HCT116 (cell line): Measurements from ENCODE around the gene ADGRF4. TPM values are rescaled to one million over a fixed set of nuclear protein-coding genes. Genes with fewer than 3 reads are reported as not detected.
A peak's percentile ranks its signal among the peaks of the same experiment; 100 is the strongest.

Source experiments
- ATAC-seq: fragments of 200-7000 bp; cut with Tn5 transposase; 2 replicates; pipeline ENCODE4 v1.9.1; 2020; ENCODE audit warnings: mild to moderate bottlenecking, moderate library complexity
- BruUV-seq: library from RNA; stranded (reverse); fragments of 400-500 nt; replicated peaks from 2 replicates; lab custom pipeline; 2021; lab: Mats Ljungman, UMichigan
- CTCF ChIA-PET: fragments of 300-600 bp; sonication (Branson Sonifier 250); formaldehyde crosslinking; loops from one replicate; lab custom pipeline; 2021; ENCODE audit warnings: antibody characterized with exemption; lab: Charles Lee
- POLR2A ChIA-PET: fragments of 300-600, 350-600 bp; sonication (Branson Sonifier 250); formaldehyde crosslinking; loops from one replicate; lab custom pipeline; 2021; ENCODE audit warnings: antibody characterized with exemption; lab: Charles Lee
- RAD21 ChIA-PET, 2 experiments: fragments of 300-600 bp; sonication (Branson Sonifier 250); formaldehyde crosslinking; loops; one replicate each; lab custom pipeline; 2023; ENCODE audit warnings: low total read pairs in 2 of 2; ENCODE audit not compliant: uncharacterized antibody in 2 of 2, unreplicated experiment in 2 of 2, low non-redundant PET in 1 of 2; lab: Charles Lee
- DNase-seq: peaks from one replicate; pipeline ENCODE4 v3.0.0-alpha.2; 2010; ENCODE audit warnings: low read depth, low spot score
- H2AFZ ChIP-seq: fragments of 200-600 bp; shearing (Covaris generic), sonication (generic); 2 replicates; pipeline ENCODE4 v1.6.1; 2017; ENCODE audit warnings: low read depth, mixed run types, mixed read lengths, antibody characterized with exemption, low read length; ENCODE audit not compliant: poor library complexity, severe bottlenecking
- H3K27ac ChIP-seq: 2 replicates; pipeline ENCODE4 v1.5.1; 2012; ENCODE audit warnings: low read depth, low read length
- H3K27me3 ChIP-seq: fragments of 200-600 bp; sonication (generic); 2 replicates; pipeline ENCODE4 v1.6.1; 2016; ENCODE audit warnings: mixed run types, low read length, mixed read lengths; ENCODE audit not compliant: insufficient read depth
- H3K36me3 ChIP-seq, 2 experiments: fragments of 200-500 bp in 1 of 2; fragments of 200-600 bp in 1 of 2; sonication (Bioruptor generic) in 1 of 2; sonication (generic) in 1 of 2; 2 replicates each; pipeline versions ENCODE4 v1.5.1 to v1.6.1; 2014 to 2016; ENCODE audit warnings: low read length in 2 of 2, inconsistent platforms in 1 of 2, mixed read lengths in 1 of 2, mixed run types in 1 of 2; ENCODE audit not compliant: insufficient read depth in 2 of 2, control insufficient read depth in 1 of 2
- H3K4me1 ChIP-seq, 2 experiments: fragments of 200-600 bp in 1 of 2; sonication (generic) in 1 of 2; 2 replicates each; pipeline versions ENCODE4 v1.5.1 to v1.6.1; 2012 to 2017; ENCODE audit warnings: low read length in 2 of 2, inconsistent platforms in 1 of 2, mild to moderate bottlenecking in 1 of 2, mixed read lengths in 1 of 2, mixed run types in 1 of 2, moderate library complexity in 1 of 2; ENCODE audit not compliant: insufficient read depth in 2 of 2, control insufficient read depth in 1 of 2
- H3K4me2 ChIP-seq: fragments of 200-600 bp; sonication (generic); 2 replicates; pipeline ENCODE4 v1.6.1; 2017; ENCODE audit warnings: mixed run types, low read length, mixed read lengths
- H3K4me3 ChIP-seq, 2 experiments: fragments of 200-600 bp in 1 of 2; sonication (generic) in 1 of 2; replicated peaks in 1 of 2; 2 replicates each; pipeline ENCODE4 v1.5.1; 2011 to 2016; ENCODE audit warnings: low read length in 2 of 2, control low read depth in 1 of 2, low read depth in 1 of 2, mild to moderate bottlenecking in 1 of 2, mixed read lengths in 1 of 2, mixed run types in 1 of 2
- H3K79me2 ChIP-seq: fragments of 200-600 bp; sonication (generic); 2 replicates; pipeline ENCODE4 v1.6.1; 2017; ENCODE audit warnings: mild to moderate bottlenecking, mixed run types, low read length, moderate library complexity, mixed read lengths; ENCODE audit not compliant: insufficient read depth
- H3K9ac ChIP-seq: fragments of 200-600 bp; sonication (generic); 2 replicates; pipeline ENCODE4 v1.6.1; 2016; ENCODE audit warnings: low read length, mixed read lengths
- H3K9me2 ChIP-seq: fragments of 200-600 bp; sonication (generic), shearing (Covaris generic); 2 replicates; pipeline ENCODE4 v1.6.1; 2017; ENCODE audit warnings: mixed run types, mild to moderate bottlenecking, moderate library complexity; ENCODE audit not compliant: insufficient read depth
- H3K9me3 ChIP-seq, 2 experiments: fragments of 200-500 bp in 1 of 2; fragments of 200-600 bp in 1 of 2; sonication (Bioruptor generic) in 1 of 2; sonication (generic) in 1 of 2; 2 replicates each; pipeline ENCODE4 v1.6.1; 2014 to 2017; ENCODE audit warnings: low read length in 2 of 2, mixed read lengths in 2 of 2, inconsistent platforms in 1 of 2, low read depth in 1 of 2, mild to moderate bottlenecking in 1 of 2, mixed run types in 1 of 2, moderate library complexity in 1 of 2; ENCODE audit not compliant: control insufficient read depth in 1 of 2, insufficient read depth in 1 of 2
- H4K20me1 ChIP-seq: fragments of 200-600 bp; sonication (generic), shearing (Covaris generic); 2 replicates; pipeline ENCODE4 v1.6.1; 2017; ENCODE audit warnings: mixed run types, mild to moderate bottlenecking, moderate library complexity; ENCODE audit not compliant: insufficient read depth
- ATF3 ChIP-seq: IDR thresholded peaks from 2 replicates; pipeline ENCODE4 v1.6.1; 2012
- CBX3 ChIP-seq: IDR thresholded peaks from 2 replicates; pipeline ENCODE4 v1.6.1; 2012; ENCODE audit warnings: low read depth
- CEBPB ChIP-seq: IDR thresholded peaks from 2 replicates; pipeline ENCODE4 v1.6.1; 2012; ENCODE audit warnings: low read depth
- CTCF ChIP-seq, 3 experiments: fragments of 200-600 bp in 1 of 3; sonication (generic) in 1 of 3; IDR thresholded peaks in 2 of 3; conservative IDR thresholded peaks in 1 of 3; 2 replicates each; pipeline ENCODE4 v1.5.1; 2012 to 2017; ENCODE audit warnings: low read depth in 2 of 3, low read length in 2 of 3, antibody characterized with exemption in 1 of 3, borderline replicate concordance in 1 of 3, control low read depth in 1 of 3, mild to moderate bottlenecking in 1 of 3, mixed read lengths in 1 of 3, mixed run types in 1 of 3, moderate library complexity in 1 of 3; ENCODE audit not compliant: insufficient read depth in 1 of 3
- EGR1 ChIP-seq: IDR thresholded peaks from 2 replicates; pipeline ENCODE4 v1.6.1; 2012; ENCODE audit warnings: low read depth
- ELF1 ChIP-seq: IDR thresholded peaks from 2 replicates; pipeline ENCODE4 v1.6.1; 2012; ENCODE audit warnings: low read depth, borderline replicate concordance
- EZH2 ChIP-seq: fragments of 200-600 bp; sonication (generic); IDR thresholded peaks from 2 replicates; pipeline ENCODE4 v1.6.1; 2017; ENCODE audit warnings: antibody characterized with exemption, mixed run types
- EZH2phosphoT487 ChIP-seq: fragments of 200-600 bp; IDR thresholded peaks from 2 replicates; pipeline ENCODE4 v1.6.1; 2018; ENCODE audit warnings: antibody characterized with exemption, borderline replicate concordance
- FOSL1 ChIP-seq: IDR thresholded peaks from 2 replicates; pipeline ENCODE4 v1.6.1; 2012; ENCODE audit warnings: low read depth
- JUND ChIP-seq: IDR thresholded peaks from 2 replicates; pipeline ENCODE4 v1.6.1; 2012
- MAX ChIP-seq: IDR thresholded peaks from 2 replicates; pipeline ENCODE4 v1.6.1; 2012
- POLR2A ChIP-seq: IDR thresholded peaks from 2 replicates; pipeline ENCODE4 v1.7.0; 2011; ENCODE audit warnings: borderline replicate concordance; ENCODE audit not compliant: insufficient read depth, insufficient read length; ENCODE audit errors: extremely low read depth
- POLR2AphosphoS5 ChIP-seq: IDR thresholded peaks from 2 replicates; pipeline ENCODE4 v1.6.1; 2011; ENCODE audit warnings: mild to moderate bottlenecking, low read depth, low read length, moderate library complexity
- RAD21 ChIP-seq: IDR thresholded peaks from 2 replicates; pipeline ENCODE4 v1.6.1; 2012; ENCODE audit warnings: low read depth, mild to moderate bottlenecking
- REST ChIP-seq: IDR thresholded peaks from 2 replicates; pipeline ENCODE4 v1.6.1; 2012; ENCODE audit warnings: low read depth
- SIN3A ChIP-seq: IDR thresholded peaks from 2 replicates; pipeline ENCODE4 v1.6.1; 2012; ENCODE audit warnings: low read depth
- SP1 ChIP-seq: IDR thresholded peaks from 2 replicates; pipeline ENCODE4 v1.6.1; 2012; ENCODE audit warnings: low read depth
- SRF ChIP-seq: IDR thresholded peaks from 2 replicates; pipeline ENCODE4 v1.6.1; 2012; ENCODE audit warnings: low read depth
- TCF7L2 ChIP-seq: IDR thresholded peaks from 2 replicates; pipeline ENCODE4 v1.7.0; 2011; ENCODE audit warnings: borderline replicate concordance, inconsistent platforms; ENCODE audit not compliant: insufficient read depth, insufficient read length; ENCODE audit errors: extremely low read depth
- YY1 ChIP-seq: IDR thresholded peaks from 2 replicates; pipeline ENCODE4 v1.6.1; 2011; ENCODE audit warnings: low read length, low read depth, moderate library complexity, mild to moderate bottlenecking; ENCODE audit not compliant: insufficient replicate concordance; ENCODE audit errors: extremely low read depth
- ZFX ChIP-seq: fragments of 450-650 bp; IDR thresholded peaks from 2 replicates; pipeline ENCODE4 v1.6.1; 2017
- ZNF274 ChIP-seq: fragments of 200-500 bp; sonication (Bioruptor generic); IDR thresholded peaks from 2 replicates; pipeline ENCODE4 v1.6.1; 2014; ENCODE audit warnings: mild to moderate bottlenecking, low read depth, low read length, inconsistent platforms
- intact Hi-C: fragments of 100-400 bp; cut with micrococcal nuclease; formaldehyde crosslinking; loops from 2 replicates; pipeline ENCODE4 v1.10.0; 2022
- total RNA-seq: library from RNA; stranded (reverse); gene quantifications from one replicate; pipeline ENCODE4 v1.2.1, GENCODE V29; 2021; ENCODE audit not compliant: unreplicated experiment

Gene ADGRF4
- total RNA-seq, 1 experiment from 2014 or later = not detected

- no peak overlapping the region for H2AFZ ChIP-seq
- ATAC-seq (peak; percentile 65), DNase-seq (peak; percentile 31)
- no peak overlapping the region for H3K27ac ChIP-seq
- no TSS peak for BruUV-seq
- H3K9ac ChIP-seq = no peak overlapping the region
- RAD21 ChIA-PET = no interaction called here
- H3K9me3 ChIP-seq = no peaks in the 10 kb centered on the region
- H3K4me3 ChIP-seq = no peak overlapping the region
- no peaks in the 10 kb centered on the region for H3K27me3 ChIP-seq
- intact Hi-C loops = no loop called here
- H3K79me2 ChIP-seq = no peaks in the 10 kb centered on the region
- H4K20me1 ChIP-seq = no peaks in the 10 kb centered on the region
- CTCF ChIA-PET = no interaction called here
- H3K36me3 ChIP-seq = no peaks in the 10 kb centered on the region
- POLR2A ChIA-PET = no interaction called here
- peaks cover 3 to 5% of the 10 kb centered on the region in 2 experiments; a peak in 3 of 4 replicates for H3K4me1 ChIP-seq
- no peaks in the 10 kb centered on the region; the same call in 1 of the 2 replicates for H3K9me2 ChIP-seq
- peak overlapping the region; percentile 37 for H3K4me2 ChIP-seq
- TF ChIP-seq CBX3 (no peak), EZH2 (no peak), ATF3 (no peak), YY1 (no peak), ZNF274 (no peak), SRF (no peak), EGR1 (no peak), SP1 (peak; percentile 40), SIN3A (peak; percentile 48; the same call in 1 of the 2 replicates), POLR2A (no peak), CEBPB (no peak), RAD21 (no peak), CTCF (IDR thresholded peaks at IDR 0.05 in 2 of 3, conservative IDR thresholded peaks at IDR 0.05 in 1 of 3; ENCODE audit: borderline replicate concordance in 1 of 3, insufficient read depth in 1 of 3, low read depth in 2 of 3, low read length in 2 of 3) (no peak), JUND (peak; percentile 74), TCF7L2 (no peak), ZFX (no peak), POLR2AphosphoS5 (no peak), EZH2phosphoT487 (no peak), MAX (peak; percentile 84), REST (no peak), ELF1 (no peak), FOSL1 (peak; percentile 68)
Measured at GRCh38 chr6:47665112-47665511, 33.3 kb upstream of the ADGRF4 start.
